VCaP (cell line): Measurements from ENCODE around the gene RITA1.

Experiments
- H3K27ac ChIP-seq: fragments of 450-650 bp; 2 replicates; pipeline ENCODE4 v1.5.1; 2017
- TF ChIP-seq, protein P1 (sequence below): fragments of 450-650 bp; conservative IDR thresholded peaks from 2 replicates; pipeline ENCODE4 v1.5.1; 2017; ENCODE audit warnings: mild to moderate bottlenecking, moderate library complexity

The RITA1 gene

DNA sequence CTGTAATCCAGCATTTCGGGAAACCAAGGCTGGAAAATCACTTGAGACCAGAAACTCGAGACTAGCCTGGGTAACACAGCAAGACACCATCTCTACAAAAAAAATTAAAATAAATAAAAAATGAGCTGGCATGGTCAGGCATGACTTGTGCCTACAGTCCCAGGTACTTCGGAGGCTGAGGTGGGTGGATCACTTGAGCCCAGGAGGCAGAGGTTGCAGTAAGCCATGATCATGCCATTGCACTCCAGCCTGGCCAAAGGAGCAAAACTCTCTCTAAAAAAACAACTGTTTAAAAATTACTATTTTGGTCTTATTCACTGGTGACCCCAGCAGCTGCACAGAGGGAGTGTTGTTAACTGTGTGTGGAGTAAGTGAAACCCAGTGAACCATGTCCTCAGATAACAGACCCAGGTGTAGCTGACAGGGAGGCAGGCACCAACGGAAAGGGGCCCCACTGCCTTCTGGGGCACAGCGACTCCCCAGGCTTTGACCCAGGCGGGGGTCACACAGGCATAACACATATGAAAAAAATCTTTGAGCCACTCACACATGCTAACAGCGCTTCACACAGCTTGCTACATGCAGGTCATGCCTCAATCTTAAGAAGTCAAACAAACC, 12.3 kb upstream of the RITA1 start:
- H3K27ac ChIP-seq: no peak overlapping the region
- TF ChIP-seq, protein P1, sequence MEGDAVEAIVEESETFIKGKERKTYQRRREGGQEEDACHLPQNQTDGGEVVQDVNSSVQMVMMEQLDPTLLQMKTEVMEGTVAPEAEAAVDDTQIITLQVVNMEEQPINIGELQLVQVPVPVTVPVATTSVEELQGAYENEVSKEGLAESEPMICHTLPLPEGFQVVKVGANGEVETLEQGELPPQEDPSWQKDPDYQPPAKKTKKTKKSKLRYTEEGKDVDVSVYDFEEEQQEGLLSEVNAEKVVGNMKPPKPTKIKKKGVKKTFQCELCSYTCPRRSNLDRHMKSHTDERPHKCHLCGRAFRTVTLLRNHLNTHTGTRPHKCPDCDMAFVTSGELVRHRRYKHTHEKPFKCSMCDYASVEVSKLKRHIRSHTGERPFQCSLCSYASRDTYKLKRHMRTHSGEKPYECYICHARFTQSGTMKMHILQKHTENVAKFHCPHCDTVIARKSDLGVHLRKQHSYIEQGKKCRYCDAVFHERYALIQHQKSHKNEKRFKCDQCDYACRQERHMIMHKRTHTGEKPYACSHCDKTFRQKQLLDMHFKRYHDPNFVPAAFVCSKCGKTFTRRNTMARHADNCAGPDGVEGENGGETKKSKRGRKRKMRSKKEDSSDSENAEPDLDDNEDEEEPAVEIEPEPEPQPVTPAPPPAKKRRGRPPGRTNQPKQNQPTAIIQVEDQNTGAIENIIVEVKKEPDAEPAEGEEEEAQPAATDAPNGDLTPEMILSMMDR: no peak

DNA sequence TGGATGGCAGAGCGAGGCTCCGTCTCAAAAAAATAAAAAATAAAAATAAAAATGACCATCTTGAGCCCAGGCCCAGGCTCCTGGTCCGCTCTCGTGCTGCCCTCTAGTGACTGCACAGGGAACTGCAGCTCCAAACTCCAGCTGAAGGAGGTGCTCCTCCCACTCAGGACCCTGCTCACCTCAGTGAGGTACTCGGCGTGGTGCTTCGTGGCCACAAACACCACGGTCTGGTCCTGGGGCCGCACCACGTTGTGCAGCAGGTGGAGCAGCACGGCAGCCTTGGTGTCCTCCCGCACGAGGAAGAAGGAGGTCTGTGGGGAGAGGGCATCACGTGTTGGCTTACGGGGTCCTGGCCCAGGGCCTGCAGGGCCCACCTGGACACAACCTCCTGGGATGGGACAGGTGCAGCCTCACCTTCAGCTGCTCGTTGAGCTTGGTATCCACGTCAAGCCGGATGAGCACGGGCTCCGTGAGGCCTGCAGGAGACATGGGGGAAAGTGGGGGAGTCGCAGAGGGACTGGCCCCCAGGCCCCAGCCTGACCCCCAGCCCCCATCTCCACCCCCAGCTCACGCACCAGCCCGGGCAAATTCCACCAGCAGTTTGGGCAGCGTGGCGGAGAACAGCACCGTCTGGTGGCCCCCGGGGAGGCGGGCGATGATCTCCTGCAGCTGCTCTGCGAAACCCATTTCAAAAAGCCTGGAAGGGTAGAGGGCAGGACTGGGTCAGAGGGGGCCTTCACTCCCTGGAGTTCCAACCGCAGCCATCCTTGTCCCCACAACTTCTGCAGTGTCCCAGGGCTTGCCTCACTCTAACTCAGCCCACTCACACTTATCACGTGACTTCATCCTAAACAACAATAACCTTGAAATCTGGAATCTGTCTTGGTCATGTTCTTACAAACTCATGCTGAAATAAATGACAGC, 10.8 kb upstream of the RITA1 start:
- H3K27ac ChIP-seq: no peak overlapping the region
- TF ChIP-seq, protein P1: peak; percentile 99

DNA sequence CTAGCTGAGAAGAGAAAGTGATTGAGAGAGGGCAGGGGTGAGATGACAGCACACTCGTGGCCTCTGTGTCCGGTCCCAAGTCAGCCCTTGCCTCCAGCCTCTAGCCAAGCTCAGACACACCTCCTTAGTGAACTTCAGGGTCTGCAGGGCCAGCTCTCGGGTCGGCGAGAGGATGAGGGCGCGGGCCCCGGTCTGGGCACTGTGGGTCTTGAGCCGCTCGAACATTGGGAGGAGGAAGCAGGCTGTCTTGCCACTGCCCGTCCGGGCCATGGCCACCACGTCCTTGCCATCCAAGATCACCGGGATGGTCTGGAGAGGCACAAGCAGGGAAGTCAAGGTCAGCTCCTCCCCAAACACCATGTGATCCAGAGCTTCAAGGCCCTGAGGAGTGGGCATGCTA, 6.5 kb upstream of the RITA1 start:
- TF ChIP-seq, protein P1: no peak
- no peak overlapping the region for H3K27ac ChIP-seq

GRCh38 chr12:113180333-113180732, 5.2 kb upstream of the RITA1 start:
- TF ChIP-seq, protein P1: no peak
- no peak overlapping the region for H3K27ac ChIP-seq

DNA sequence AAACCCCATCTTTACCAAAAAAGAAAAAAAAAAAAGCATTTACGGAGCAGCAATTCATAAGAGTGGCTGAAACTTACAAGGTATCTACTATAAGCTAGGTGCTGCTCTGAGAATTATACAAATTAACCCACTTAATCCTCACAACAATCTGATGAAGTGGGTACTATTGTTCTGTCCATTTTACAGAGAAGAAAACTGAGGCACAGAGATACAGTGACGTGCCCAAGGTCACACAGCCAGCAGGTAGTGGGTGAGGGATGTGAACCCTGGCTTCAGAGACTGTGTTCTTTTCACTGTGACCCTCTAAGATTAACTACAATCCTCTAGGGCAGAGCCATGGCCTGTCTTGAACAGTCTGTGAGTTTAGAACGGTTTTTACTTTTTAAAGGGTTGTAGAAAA, 3.5 kb upstream of the RITA1 start:
- TF ChIP-seq, protein P1: no peak
- no peak overlapping the region for H3K27ac ChIP-seq

GRCh38 chr12:113183030-113183589, 2.4 kb upstream of the RITA1 start:
- TF ChIP-seq, protein P1: no peak
- no peak overlapping the region for H3K27ac ChIP-seq
